Loucy (cell line): ENCODE data around the gene OR2F1.

Source experiments
- CTCF ChIP-seq: fragments of 200-600 bp; sonication (generic); conservative IDR thresholded peaks from 2 replicates; pipeline ENCODE4 v1.5.1; 2014; ENCODE audit warnings: mild to moderate bottlenecking, antibody characterized with exemption, low read length
- EZH2phosphoT487 ChIP-seq: fragments of 200-600 bp; IDR thresholded peaks from 2 replicates; pipeline ENCODE4 v1.6.1; 2018; ENCODE audit warnings: antibody characterized with exemption, mild to moderate bottlenecking, moderate library complexity, borderline replicate concordance

- TF ChIP-seq CTCF (no peak), EZH2phosphoT487 (no peak)
Observed at GRCh38 chr7:144006692-144007042, 52.0 kb downstream of the OR2F1 start.
